Activated naive CD4-positive, alpha-beta T cell treated with Interleukin-2 at 50 U/mL for 16 hours (primary cell): ENCODE data around the gene KRTAP10-10.

Experiments used
- DNase-seq: peaks from one replicate; pipeline ENCODE4 v3.0.0-alpha.2; 2020

Gene KRTAP10-10

DNA sequence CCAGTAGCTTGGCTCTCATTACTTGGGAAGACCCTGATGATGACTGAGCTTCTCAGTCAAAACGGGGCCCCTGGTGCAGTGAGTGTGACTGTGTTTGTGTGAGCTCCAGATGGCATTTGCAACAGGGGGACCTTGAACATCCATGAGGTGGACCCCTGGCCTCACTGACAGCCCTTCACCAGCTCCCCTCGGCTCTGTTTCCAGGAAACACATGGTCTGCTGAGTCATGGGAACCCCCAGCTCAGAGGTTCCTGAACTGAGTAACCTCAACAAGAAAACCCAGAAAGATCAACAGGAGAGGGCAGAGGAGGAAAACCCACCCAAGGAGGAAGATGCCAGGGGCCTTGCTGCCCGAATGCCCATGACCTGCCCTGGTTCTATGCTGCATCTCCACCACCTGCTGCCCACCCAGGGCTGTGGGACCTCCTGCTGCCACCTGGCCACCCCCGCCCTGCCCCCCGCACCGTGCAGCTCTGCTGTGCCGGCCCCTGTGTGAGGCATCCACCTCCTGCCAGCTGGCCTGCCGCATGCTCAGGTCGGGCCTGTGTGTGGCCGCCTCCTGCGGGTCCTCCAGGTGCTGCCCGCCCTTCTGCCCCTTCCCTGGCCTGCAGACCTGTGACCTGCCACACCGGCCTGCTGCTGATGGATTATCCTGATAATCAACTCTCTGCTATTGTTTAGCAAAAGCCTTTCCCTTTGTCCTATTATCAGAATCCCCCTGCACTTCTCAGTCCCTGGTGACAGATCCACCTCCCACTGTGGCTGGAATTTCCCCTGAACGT is 49.0 kb downstream of the KRTAP10-10 start:
- no peak for DNase-seq

DNA sequence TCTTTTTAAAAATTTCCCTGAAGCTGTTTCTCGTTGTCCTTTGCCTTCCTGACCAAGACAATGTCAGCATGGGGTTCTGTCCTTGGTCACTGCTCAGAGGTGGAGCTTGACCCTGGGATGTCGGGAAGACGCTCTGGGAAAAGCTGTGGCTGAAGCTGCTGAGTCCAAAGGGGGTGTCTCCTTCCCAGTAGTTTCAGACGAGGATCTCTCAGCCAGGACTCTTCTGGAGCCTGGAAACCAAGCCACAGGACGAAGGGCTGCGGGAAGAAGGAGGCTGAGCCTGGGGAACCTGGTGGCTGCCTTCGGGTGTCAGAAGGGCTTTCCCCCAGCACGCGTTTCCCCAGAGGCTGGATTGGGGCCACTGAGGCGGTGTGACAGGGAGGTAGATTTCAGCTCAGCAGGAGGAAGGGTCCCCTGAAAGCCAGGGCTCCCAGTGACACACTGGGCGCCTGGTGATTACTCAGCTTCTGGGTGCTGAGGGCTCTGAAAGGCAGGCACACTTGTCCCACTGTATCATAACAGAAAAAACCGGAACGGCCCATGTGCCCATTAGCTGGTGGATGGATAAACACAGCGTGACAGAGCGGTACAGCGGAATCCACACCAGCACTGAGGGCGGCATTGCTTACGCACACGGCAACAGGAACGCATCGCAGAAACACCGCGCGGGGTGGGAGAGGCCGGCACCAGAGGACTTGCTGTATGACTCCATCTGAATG is 49.8 kb downstream of the KRTAP10-10 start:
- no peak for DNase-seq

DNA sequence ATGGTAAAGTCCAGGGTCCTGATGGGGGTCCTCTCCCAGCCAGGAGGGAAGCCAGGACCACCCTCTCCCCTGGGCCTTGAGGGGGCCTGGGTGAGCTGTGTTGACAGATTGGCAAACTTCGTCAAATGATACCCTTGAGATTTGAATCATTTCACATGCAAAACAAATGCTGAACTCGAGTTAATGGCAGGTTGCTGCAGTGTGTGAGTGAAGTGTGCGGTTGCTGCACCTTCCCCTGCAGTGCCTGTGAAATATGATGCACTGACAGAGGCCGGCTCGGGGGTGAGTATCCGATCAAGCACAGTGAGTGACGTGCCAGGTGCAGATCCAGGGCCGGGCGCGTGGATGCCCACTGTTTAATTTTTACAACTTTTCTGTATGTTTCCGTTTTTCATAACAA is 50.5 kb downstream of the KRTAP10-10 start:
- no peak for DNase-seq
